Measurements from ENCODE around the gene FOXF1.

- TF ChIP-seq SUZ12 (IDR thresholded peaks at IDR 0.05; ENCODE audit: extremely low read depth, insufficient read depth, insufficient read length) (no peak), YY1 (IDR thresholded peaks at IDR 0.05; ENCODE audit: insufficient read depth, insufficient read length) (no peak), ZNF274 (IDR thresholded peaks at IDR 0.05; ENCODE audit: low read depth, low read length) (no peak)
These were observed 17.0 kb downstream of the FOXF1 start for GRCh38 chr16:86527366-86527765.

Measured in NT2/D1 (cell line).